Right lobe of liver (tissue), 4 donors: ENCODE measurements around the gene KIF11.

Experiments
- POLR2A ChIP-seq: fragments of 450-650 bp; IDR thresholded peaks from one replicate; pipeline ENCODE4 v1.6.1; 2017; ENCODE audit warnings: antibody characterized with exemption, mild to moderate bottlenecking
- TF ChIP-seq, protein P1 (sequence below), 4 donors: fragments of 200-600 bp in 3 of 4; fragments of 450-650 bp in 1 of 4; IDR thresholded peaks; one replicate each; pipeline versions ENCODE4 v1.5.1 to v1.8.0; 2016 to 2022; ENCODE audit warnings: antibody characterized with exemption in 4 of 4, mild to moderate bottlenecking in 2 of 4
- donor health status: DM: no; HTN: no; CAD: no.
- donor health status: DM: no; HTN: no; CAD: no.
- donor health status: DM: no; HTN: yes; CAD: no.

DNA sequence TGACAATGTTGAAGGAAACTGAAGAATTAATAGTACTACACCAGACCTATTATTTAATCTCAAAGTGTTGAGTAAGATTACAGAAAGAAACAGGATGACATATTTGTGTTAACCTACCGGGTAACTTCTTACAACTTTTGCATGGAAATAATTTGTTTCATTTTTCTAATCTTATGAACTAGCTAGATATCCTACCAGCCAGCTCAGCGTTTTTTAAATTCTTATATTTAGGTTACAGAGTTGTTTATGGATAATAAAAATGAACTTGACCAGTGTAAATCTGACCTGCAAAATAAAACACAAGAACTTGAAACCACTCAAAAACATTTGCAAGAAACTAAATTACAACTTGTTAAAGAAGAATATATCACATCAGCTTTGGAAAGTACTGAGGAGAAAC is 37.0 kb downstream of the KIF11 start:
- TF ChIP-seq, protein P1, sequence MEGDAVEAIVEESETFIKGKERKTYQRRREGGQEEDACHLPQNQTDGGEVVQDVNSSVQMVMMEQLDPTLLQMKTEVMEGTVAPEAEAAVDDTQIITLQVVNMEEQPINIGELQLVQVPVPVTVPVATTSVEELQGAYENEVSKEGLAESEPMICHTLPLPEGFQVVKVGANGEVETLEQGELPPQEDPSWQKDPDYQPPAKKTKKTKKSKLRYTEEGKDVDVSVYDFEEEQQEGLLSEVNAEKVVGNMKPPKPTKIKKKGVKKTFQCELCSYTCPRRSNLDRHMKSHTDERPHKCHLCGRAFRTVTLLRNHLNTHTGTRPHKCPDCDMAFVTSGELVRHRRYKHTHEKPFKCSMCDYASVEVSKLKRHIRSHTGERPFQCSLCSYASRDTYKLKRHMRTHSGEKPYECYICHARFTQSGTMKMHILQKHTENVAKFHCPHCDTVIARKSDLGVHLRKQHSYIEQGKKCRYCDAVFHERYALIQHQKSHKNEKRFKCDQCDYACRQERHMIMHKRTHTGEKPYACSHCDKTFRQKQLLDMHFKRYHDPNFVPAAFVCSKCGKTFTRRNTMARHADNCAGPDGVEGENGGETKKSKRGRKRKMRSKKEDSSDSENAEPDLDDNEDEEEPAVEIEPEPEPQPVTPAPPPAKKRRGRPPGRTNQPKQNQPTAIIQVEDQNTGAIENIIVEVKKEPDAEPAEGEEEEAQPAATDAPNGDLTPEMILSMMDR (IDR thresholded peaks at IDR 0.05) = no peak
- TF ChIP-seq POLR2A = no peak
